Left renal pelvis (tissue), 4 donors: ENCODE measurements around the gene KLF13. TPM values are rescaled to one million over a fixed set of nuclear protein-coding genes. Genes with fewer than 3 reads are reported as not detected.
A peak's percentile ranks its signal among the peaks of the same experiment; 100 is the strongest.

Source experiments
- DNase-seq, 4 donors: peaks; one replicate each; pipeline ENCODE4 v3.0.0-alpha.2; 2013; ENCODE audit warnings: low read depth in 4 of 4, low spot score in 3 of 4
- polyA plus RNA-seq, 4 donors: library from polyadenylated mRNA; unstranded; fragments of 120-200 nt; gene quantifications; one replicate each; pipeline ENCODE4 v1.2.1, GENCODE V29; 2013; ENCODE audit not compliant: insufficient read length in 4 of 4

Gene KLF13
- polyA plus RNA-seq, 4 donors = 40.1 to 69.5 (median 67.1) TPM

- DNase-seq = no peak
These were observed 34.5 kb downstream of the KLF13 start for GRCh38 chr15:31360843-31361763.

DNA sequence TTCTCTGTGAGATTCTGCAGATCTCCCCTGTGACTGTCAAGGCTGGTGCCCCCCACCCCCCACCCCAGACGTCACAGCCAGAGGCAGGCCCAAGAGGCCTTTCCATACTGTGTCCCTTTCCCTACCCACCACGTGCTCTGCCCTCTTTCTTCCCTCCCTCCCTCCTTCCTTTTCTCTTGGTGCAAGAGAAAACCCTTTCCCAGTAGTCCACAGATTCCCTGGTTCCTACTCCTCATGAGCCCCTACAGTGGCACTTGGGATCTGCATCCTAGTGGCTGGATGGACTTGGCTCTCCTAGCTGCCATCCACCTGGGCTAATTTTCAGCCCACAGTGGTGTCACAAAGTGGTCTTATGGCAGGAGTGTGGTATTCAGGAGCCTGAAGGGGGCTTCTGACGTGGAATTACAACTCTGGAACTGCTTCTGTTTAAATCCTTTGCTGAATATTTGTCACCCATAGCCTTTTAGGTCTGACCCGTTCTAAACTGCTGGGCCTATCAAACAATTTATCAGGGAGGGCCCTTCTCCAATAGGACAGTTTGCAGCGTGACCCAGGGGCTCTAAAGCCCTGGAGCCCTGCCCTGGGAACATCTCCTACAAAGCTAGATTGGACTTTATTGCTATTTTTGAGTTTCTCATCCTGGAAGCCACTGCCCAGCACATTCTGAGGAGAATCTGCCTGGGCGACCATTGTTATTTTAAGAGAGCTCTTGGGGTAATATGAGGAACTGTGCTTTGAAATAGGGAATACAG lies 35.3 kb downstream of the KLF13 start:
- DNase-seq = no peak

- DNase-seq = no peak
These were observed 36.3 kb downstream of the KLF13 start for GRCh38 chr15:31362886-31363285.

- DNase-seq = no peak
These were observed 37.8 kb downstream of the KLF13 start for GRCh38 chr15:31364301-31365031.

DNA sequence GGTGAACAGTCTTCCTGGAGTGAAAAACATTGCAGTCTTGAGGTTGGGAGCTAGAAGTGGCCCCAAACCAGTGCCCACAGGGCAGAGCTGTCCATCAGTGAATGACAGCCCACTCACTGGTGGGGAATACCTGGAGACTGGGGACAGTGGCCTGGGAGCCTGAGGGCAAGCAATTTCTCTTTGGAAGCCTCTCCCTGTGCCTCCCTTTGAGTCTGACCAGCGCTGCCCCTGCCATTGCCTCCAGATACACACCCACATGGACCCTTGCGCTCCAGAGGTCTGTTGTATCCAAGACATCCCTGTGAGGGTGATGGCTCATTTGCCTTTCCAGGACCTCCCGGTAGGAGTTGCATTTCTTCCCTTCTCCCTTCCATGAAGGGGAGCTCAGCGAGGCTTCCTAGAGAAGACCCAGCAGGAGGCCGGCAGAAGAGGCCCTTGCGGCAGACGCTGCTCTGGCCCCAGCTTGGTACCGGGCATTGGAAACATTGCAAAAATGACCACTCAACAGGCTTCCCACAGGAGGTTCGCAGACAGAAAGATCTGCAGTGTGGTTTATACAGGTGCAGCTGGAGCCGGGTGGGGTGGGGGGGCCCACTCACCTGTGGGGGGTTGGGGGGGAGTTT lies 38.5 kb downstream of the KLF13 start:
- no peak for DNase-seq

GRCh38 chr15:31365655-31366127 lies 39.1 kb downstream of the KLF13 start:
- peak in 1 of 4 donors; percentile 37 for DNase-seq

- no peak for DNase-seq
These were observed 39.6 kb downstream of the KLF13 start for GRCh38 chr15:31366169-31366734.

- DNase-seq = no peak
These were observed 40.5 kb downstream of the KLF13 start for GRCh38 chr15:31367021-31367729.

DNA sequence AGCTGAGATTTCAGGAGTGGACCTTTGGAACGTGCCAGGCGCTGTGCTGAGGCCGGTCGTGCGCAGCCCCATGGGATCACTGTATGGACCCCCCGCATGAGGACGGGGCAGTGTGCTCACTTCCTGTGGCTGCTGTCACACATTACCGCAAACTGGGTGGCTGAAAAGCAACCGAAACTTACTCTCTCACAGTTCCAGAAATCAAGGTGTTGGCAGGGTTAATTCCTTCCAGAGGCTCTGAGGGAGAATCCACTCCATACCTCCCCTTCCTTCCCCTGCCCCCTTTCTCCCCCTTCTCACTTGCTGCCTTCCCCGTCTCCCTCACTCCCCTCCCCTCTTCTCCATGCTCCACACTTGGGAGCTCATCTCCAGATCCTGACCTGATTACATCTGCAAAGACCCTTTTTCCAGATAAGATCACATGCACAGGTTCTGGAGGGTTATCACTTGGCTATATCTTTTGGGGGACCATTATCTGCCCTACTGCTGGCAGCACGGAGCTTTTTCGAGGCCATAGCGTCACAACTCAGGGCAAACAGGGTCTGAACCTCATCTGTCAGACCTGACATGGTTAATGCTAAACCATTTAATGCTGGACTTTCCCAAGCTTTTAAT lies 41.2 kb downstream of the KLF13 start:
- no peak for DNase-seq

DNA sequence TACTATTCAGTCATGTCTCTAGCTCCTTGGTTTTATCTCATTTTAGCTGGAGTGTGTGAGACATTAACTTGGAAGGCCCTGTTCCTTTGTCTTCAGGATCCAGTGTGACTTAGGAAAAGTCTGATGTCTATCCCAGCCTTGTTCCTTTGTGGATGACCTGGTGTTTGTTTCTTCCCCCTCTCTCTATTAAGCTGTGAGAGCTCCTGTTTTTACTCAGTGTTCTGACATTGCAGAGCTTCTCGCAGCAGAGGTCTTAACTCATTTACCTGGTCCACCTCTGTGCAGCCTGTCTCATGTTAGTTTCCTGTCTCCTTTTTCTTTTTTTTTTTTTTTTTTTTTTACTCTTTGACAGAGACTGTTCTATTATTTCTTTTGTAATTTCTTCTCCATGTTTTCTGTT lies 43.1 kb downstream of the KLF13 start:
- DNase-seq = no peak

- DNase-seq = no peak
These were observed 45.0 kb downstream of the KLF13 start for GRCh38 chr15:31371520-31372240.

GRCh38 chr15:31372635-31373091 lies 46.0 kb downstream of the KLF13 start:
- no peak for DNase-seq

GRCh38 chr15:31373096-31373865 lies 46.6 kb downstream of the KLF13 start:
- no peak for DNase-seq

DNA sequence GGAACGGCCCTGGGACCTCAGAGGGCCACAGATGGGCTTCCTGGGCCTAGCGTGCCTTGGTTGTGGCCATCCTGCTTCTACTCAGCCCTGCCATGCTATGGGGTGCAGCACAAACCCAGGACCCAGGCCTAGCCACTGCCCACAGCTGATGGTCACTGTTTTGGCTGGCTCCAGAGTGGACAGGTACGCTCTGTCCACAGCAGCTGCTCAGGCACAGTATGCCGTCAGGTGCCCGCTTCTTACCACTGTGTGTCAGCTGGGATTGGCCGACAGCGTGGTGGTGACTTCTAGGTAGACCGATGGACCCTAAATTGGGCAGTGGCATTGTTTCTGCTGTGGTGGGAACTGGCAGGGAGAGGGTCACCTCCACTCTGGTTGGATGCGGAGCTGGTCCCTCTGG lies 47.3 kb downstream of the KLF13 start:
- DNase-seq = no peak

GRCh38 chr15:31374489-31374888 lies 47.9 kb downstream of the KLF13 start:
- DNase-seq = no peak

- DNase-seq = no peak
These were observed 48.4 kb downstream of the KLF13 start for GRCh38 chr15:31374986-31375385.

DNA sequence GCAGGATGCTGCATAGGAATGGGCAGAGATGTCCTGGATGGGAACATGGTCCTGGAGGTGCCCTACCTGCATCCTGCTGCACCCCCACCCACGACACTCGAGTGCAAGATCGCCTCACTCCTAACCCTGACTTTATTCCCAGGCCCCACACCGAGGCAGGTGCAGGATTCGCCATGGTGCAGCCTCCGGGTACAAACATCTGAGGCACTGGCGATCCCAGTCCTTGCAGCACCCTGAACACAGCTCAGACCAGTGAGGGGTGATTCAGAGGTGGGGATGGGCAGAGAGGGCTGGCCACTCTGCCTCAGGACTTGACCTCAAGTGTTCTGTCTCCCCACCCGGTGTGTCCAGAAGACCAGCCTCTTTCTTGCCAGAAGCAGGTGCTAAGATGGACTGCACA lies 49.1 kb downstream of the KLF13 start:
- no peak for DNase-seq

- DNase-seq = no peak
These were observed 49.9 kb downstream of the KLF13 start for GRCh38 chr15:31376511-31376910.
